H1 (cell line): ENCODE measurements around the gene MRTFB. TPM values are rescaled to one million over a fixed set of nuclear protein-coding genes. Genes with fewer than 3 reads are reported as not detected.
A peak's percentile ranks its signal among the peaks of the same experiment; 100 is the strongest.

ENCODE experiments used
- CTCF ChIA-PET: fragments of 300-600 bp; sonication (Branson Sonifier 250); formaldehyde crosslinking; loops from one replicate; lab custom pipeline; 2021; ENCODE audit not compliant: partially characterized antibody; lab: Charles Lee
- POLR2A ChIA-PET: fragments of 300-600 bp; sonication (Branson Sonifier 250); formaldehyde crosslinking; loops from one replicate; lab custom pipeline; 2021; ENCODE audit warnings: inconsistent platforms; ENCODE audit not compliant: partially characterized antibody; lab: Charles Lee
- DNase-seq, 2 experiments: peaks; one replicate each; pipeline versions ENCODE4 v3.0.0 to v3.0.0-alpha.2; 2010 to 2022; ENCODE audit warnings: low spot score in 2 of 2, low read depth in 1 of 2, mixed read lengths in 1 of 2
- FAIRE-seq: peaks from 2 replicates; lab custom pipeline; 2011; peaks lifted over from hg19 to GRCh38; lab: Jason Lieb, UNC
- H2AFZ ChIP-seq: 2 replicates; pipeline ENCODE4 v1.8.1; 2012; ENCODE audit warnings: low read length, inconsistent platforms
- H2AK5ac ChIP-seq: 2 replicates; pipeline ENCODE4 v1.6.1; 2013; ENCODE audit warnings: low read depth, low read length
- H2BK120ac ChIP-seq: replicated peaks from 2 replicates; pipeline ENCODE3; 2013; ENCODE audit warnings: low read depth, low read length, inconsistent platforms
- H2BK12ac ChIP-seq: 2 replicates; pipeline ENCODE4 v1.6.1; 2013; ENCODE audit warnings: low read depth, low read length
- H2BK15ac ChIP-seq: 2 replicates; pipeline ENCODE4 v1.6.1; 2013; ENCODE audit warnings: low read length
- H2BK20ac ChIP-seq: 2 replicates; pipeline ENCODE4 v1.6.1; 2013; ENCODE audit warnings: low read length
- H2BK5ac ChIP-seq: 2 replicates; pipeline ENCODE4 v1.6.1; 2013; ENCODE audit warnings: low read depth, low read length
- H3K14ac ChIP-seq: 2 replicates; pipeline ENCODE4 v1.6.1; 2013; ENCODE audit warnings: inconsistent platforms; ENCODE audit not compliant: insufficient read length
- H3K18ac ChIP-seq: 2 replicates; pipeline ENCODE4 v1.6.1; 2013; ENCODE audit warnings: low read length; ENCODE audit errors: extremely low read depth
- H3K23ac ChIP-seq: 2 replicates; pipeline ENCODE4 v1.6.1; 2013; ENCODE audit warnings: inconsistent platforms; ENCODE audit not compliant: insufficient read length
- H3K23me2 ChIP-seq: 2 replicates; pipeline ENCODE4 v1.6.1; 2013; ENCODE audit warnings: low read depth, low read length
- H3K27ac ChIP-seq: 2 replicates; pipeline ENCODE4 v1.6.1; 2011; ENCODE audit warnings: low read depth, low read length, inconsistent platforms
- H3K27me3 ChIP-seq, 4 experiments: replicated peaks in 1 of 4; 1 replicate in 1 of 4; 2 replicates in 3 of 4; pipeline versions ENCODE4 v1.6.1 to v1.8.1; 2011 to 2013; ENCODE audit warnings: low read length in 3 of 4, mild to moderate bottlenecking in 3 of 4, inconsistent platforms in 2 of 4, mixed read lengths in 2 of 4, moderate library complexity in 1 of 4; ENCODE audit not compliant: control insufficient read depth in 3 of 4, insufficient read depth in 3 of 4; ENCODE audit errors: extremely low read depth in 1 of 4
- H3K36me3 ChIP-seq, 4 experiments: 2 replicates each; pipeline versions ENCODE4 v1.6.1 to v1.8.1; 2011 to 2013; ENCODE audit warnings: mild to moderate bottlenecking in 4 of 4, low read length in 3 of 4, moderate library complexity in 2 of 4, control low read depth in 1 of 4, inconsistent platforms in 1 of 4; ENCODE audit not compliant: insufficient read depth in 4 of 4, control insufficient read depth in 2 of 4
- H3K4ac ChIP-seq: replicated peaks from 2 replicates; pipeline ENCODE3; 2013; ENCODE audit warnings: low read length, low read depth, mixed read lengths, inconsistent platforms; ENCODE audit not compliant: insufficient read length
- H3K4me1 ChIP-seq, 4 experiments: replicated peaks in 1 of 4; 1 replicate in 1 of 4; 2 replicates in 3 of 4; pipeline versions ENCODE4 v1.6.1 to v1.8.1; 2011 to 2013; ENCODE audit warnings: low read length in 3 of 4, inconsistent platforms in 2 of 4, mixed read lengths in 1 of 4; ENCODE audit not compliant: insufficient read depth in 4 of 4, control insufficient read depth in 3 of 4
- H3K4me2 ChIP-seq, 2 experiments: 2 replicates each; pipeline versions ENCODE4 v1.6.1 to v1.8.1; 2011 to 2013; ENCODE audit warnings: low read depth in 2 of 2, low read length in 2 of 2, control low read depth in 1 of 2, inconsistent platforms in 1 of 2, mild to moderate bottlenecking in 1 of 2; ENCODE audit not compliant: insufficient read depth in 1 of 2
- H3K4me3 ChIP-seq, 4 experiments: fragments of 200-600, 300-600 bp in 1 of 4; sonication (generic), shearing (Covaris generic), sonication (Bioruptor Twin) in 1 of 4; 2 replicates each; pipeline versions ENCODE4 v1.5.1 to v1.8.1; 2011 to 2016; ENCODE audit warnings: low read length in 4 of 4, low read depth in 3 of 4, control low read depth in 2 of 4, inconsistent platforms in 2 of 4, mild to moderate bottlenecking in 2 of 4, mixed read lengths in 1 of 4, moderate library complexity in 1 of 4; ENCODE audit not compliant: insufficient read depth in 2 of 4; ENCODE audit errors: extremely low read depth in 1 of 4
- H3K56ac ChIP-seq: replicated peaks from 2 replicates; pipeline ENCODE3; 2013; ENCODE audit warnings: low read depth, mild to moderate bottlenecking, mixed read lengths, low read length, inconsistent platforms; ENCODE audit not compliant: insufficient read length
- H3K79me1 ChIP-seq: 2 replicates; pipeline ENCODE4 v1.6.1; 2013; ENCODE audit warnings: low read depth, low read length, control low read depth
- H3K79me2 ChIP-seq, 2 experiments: 2 replicates each; pipeline versions ENCODE4 v1.6.1 to v1.8.1; 2012 to 2013; ENCODE audit warnings: low read length in 2 of 2, mild to moderate bottlenecking in 2 of 2, inconsistent platforms in 1 of 2; ENCODE audit not compliant: insufficient read depth in 2 of 2, control insufficient read depth in 1 of 2
- H3K9ac ChIP-seq, 4 experiments: replicated peaks in 1 of 4; 1 replicate in 1 of 4; 2 replicates in 3 of 4; pipeline versions ENCODE4 v1.6.1 to v1.8.1; 2011 to 2013; ENCODE audit warnings: low read depth in 3 of 4, low read length in 3 of 4, control low read depth in 2 of 4, mild to moderate bottlenecking in 2 of 4, moderate library complexity in 2 of 4, inconsistent platforms in 1 of 4; ENCODE audit errors: extremely low read depth in 1 of 4
- H3K9me3 ChIP-seq, 2 experiments: 2 replicates each; pipeline versions ENCODE4 v1.6.1 to v1.8.1; 2012 to 2013; ENCODE audit warnings: mild to moderate bottlenecking in 2 of 2, moderate library complexity in 2 of 2, control low read depth in 1 of 2, inconsistent platforms in 1 of 2, low read depth in 1 of 2, low read length in 1 of 2, mixed read lengths in 1 of 2; ENCODE audit not compliant: insufficient read depth in 2 of 2
- H4K20me1 ChIP-seq, 2 experiments: replicated peaks in 1 of 2; 2 replicates each; pipeline versions ENCODE3 to v1.8.1; 2011 to 2013; ENCODE audit warnings: inconsistent platforms in 2 of 2, low read length in 2 of 2, mild to moderate bottlenecking in 1 of 2; ENCODE audit not compliant: insufficient read depth in 2 of 2, control insufficient read depth in 1 of 2
- H4K5ac ChIP-seq: 2 replicates; pipeline ENCODE4 v1.6.1; 2013; ENCODE audit warnings: low read length, low read depth, mixed read lengths, inconsistent platforms; ENCODE audit not compliant: insufficient read length
- H4K8ac ChIP-seq: 2 replicates; pipeline ENCODE4 v1.8.0; 2013; ENCODE audit warnings: mild to moderate bottlenecking, moderate library complexity, low read length, inconsistent platforms; ENCODE audit not compliant: insufficient read depth; ENCODE audit errors: extremely low read depth
- H4K91ac ChIP-seq: replicated peaks from 2 replicates; pipeline ENCODE3; 2013; ENCODE audit warnings: low read length, mixed read lengths, inconsistent platforms; ENCODE audit not compliant: insufficient read length
- ASH2L ChIP-seq: fragments of 200-600, 300-600 bp; sonication (generic); IDR thresholded peaks from one replicate; pipeline ENCODE4 v1.7.1; 2017; ENCODE audit warnings: low read length
- HDAC2 ChIP-seq, 2 experiments: fragments of 300-600 bp in 1 of 2; sonication (generic) in 1 of 2; IDR thresholded peaks; 2 replicates each; pipeline ENCODE4 v1.6.1; 2011 to 2012; ENCODE audit warnings: low read depth in 2 of 2, low read length in 2 of 2, mild to moderate bottlenecking in 2 of 2, moderate library complexity in 2 of 2, borderline replicate concordance in 1 of 2, inconsistent platforms in 1 of 2
- HDAC6 ChIP-seq: IDR thresholded peaks from one replicate; pipeline ENCODE4 v1.7.1; 2012; ENCODE audit warnings: low read depth, mild to moderate bottlenecking, inconsistent platforms, low read length, moderate library complexity
- JUN ChIP-seq: IDR thresholded peaks from 2 replicates; pipeline ENCODE4 v1.6.1; 2011; ENCODE audit warnings: low read depth, mild to moderate bottlenecking, improper control_type of control experiment, low read length
- JUND ChIP-seq: IDR thresholded peaks from 2 replicates; pipeline ENCODE4 v1.6.1; 2011; ENCODE audit warnings: mild to moderate bottlenecking, improper control_type of control experiment, low read length
- KDM5A ChIP-seq: fragments of 200-600 bp; IDR thresholded peaks from 2 replicates; pipeline ENCODE4 v1.7.1; 2012; ENCODE audit warnings: mild to moderate bottlenecking, low read length, inconsistent platforms, mixed read lengths
- NANOG ChIP-seq: IDR thresholded peaks from 2 replicates; pipeline ENCODE4 v1.6.1; 2011; ENCODE audit warnings: low read length, low read depth, mild to moderate bottlenecking, inconsistent platforms; ENCODE audit not compliant: insufficient read depth, poor library complexity, severe bottlenecking
- POLR2A ChIP-seq, 2 experiments: IDR thresholded peaks; 1 replicate in 1 of 2; 2 replicates in 1 of 2; pipeline ENCODE4 v1.6.1; 2011; ENCODE audit warnings: low read depth in 2 of 2, low read length in 2 of 2, mild to moderate bottlenecking in 2 of 2; ENCODE audit errors: control extremely low read depth in 1 of 2
- RBBP5 ChIP-seq: IDR thresholded peaks from 2 replicates; pipeline ENCODE4 v1.7.1; 2012; ENCODE audit warnings: low read depth, mild to moderate bottlenecking, inconsistent platforms, low read length, moderate library complexity, borderline replicate concordance
- RFX5 ChIP-seq: IDR thresholded peaks from 2 replicates; pipeline ENCODE4 v1.6.1; 2011; ENCODE audit warnings: low read depth, low read length, improper control_type of control experiment, borderline replicate concordance
- RNF2 ChIP-seq: fragments of 200-900, 300-1000 bp; sonication (generic); IDR thresholded peaks from 2 replicates; pipeline ENCODE4 v1.7.1; 2016; ENCODE audit warnings: borderline replicate concordance, low read depth, mild to moderate bottlenecking, antibody characterized with exemption, low read length; ENCODE audit not compliant: poor library complexity, severe bottlenecking; ENCODE audit errors: missing control alignments
- TCF12 ChIP-seq: IDR thresholded peaks from 2 replicates; pipeline ENCODE4 v1.6.1; 2011; ENCODE audit warnings: low read depth, mild to moderate bottlenecking, low read length
- TEAD4 ChIP-seq: IDR thresholded peaks from 2 replicates; pipeline ENCODE4 v1.6.1; 2012; ENCODE audit warnings: low read depth, low read length, inconsistent platforms, mixed read lengths
- ZNF274 ChIP-seq: IDR thresholded peaks from 2 replicates; pipeline ENCODE4 v1.7.0; 2012; ENCODE audit warnings: low read length, borderline replicate concordance; ENCODE audit errors: extremely low read depth
- WGBS, 2 experiments: shearing (Covaris generic) in 1 of 2; methylation state at CpG; one replicate each; pipeline versions ENCODE4 v1.1.6 to v1.1.7; 2013 to 2015; ENCODE audit warnings: low lambda C conversion rate in 2 of 2, mixed read lengths in 2 of 2, inconsistent platforms in 1 of 2, low coverage in 1 of 2, missing lambda C conversion rate in 1 of 2; ENCODE audit not compliant: insufficient replicate concordance in 2 of 2, insufficient coverage in 1 of 2, insufficient read length in 1 of 2; ENCODE audit errors: extremely low coverage in 1 of 2, missing lambda C conversion rate in 1 of 2; 5-methylcytosine and 5-hydroxymethylcytosine counted together
- polyA plus RNA-seq, 7 experiments: library from polyadenylated mRNA; depleted of rRNA in 3 of 7; stranded (reverse) in 5 of 7; unstranded in 2 of 7; fragments of >200 nt in 5 of 7; fragments of 200-250 nt in 2 of 7; gene quantifications; 1 replicate in 5 of 7; 2 replicates in 1 of 7; 4 replicates in 1 of 7; pipeline versions ENCODE4 v1.2.1 to v1.2.3, GENCODE V29; 2011 to 2013; ENCODE audit warnings: missing spikeins in 2 of 7, mixed read lengths in 2 of 7
- total RNA-seq: library from RNA; stranded (reverse); fragmentation: NEBNext Ultra II Directional; extraction: Animal tissue kit (Norgen Biotek cat#: 25700); gene quantifications from 2 replicates; pipeline ENCODE4 v1.2.1, GENCODE V29; 2021

Gene MRTFB
- total and polyA plus RNA-seq, 2 of the 8 experiments (the other 6 are each of a cell fraction or from before 2014, with no cell fraction given) = 13.5 to 34.9 TPM

GRCh38 chr16:14087181-14087580 lies 16.1 kb downstream of the MRTFB start:
- Histone ChIP-seq H3K9me3 (no peaks in the 10 kb centered on the region), H3K79me2 (peaks cover 0 to 80% of the 10 kb centered on the region in 2 experiments; a peak in 3 of 4 replicates), H2BK120ac (no peak overlapping the region), H2BK15ac (no peak overlapping the region), H4K91ac (no peak overlapping the region), H2BK20ac (no peak overlapping the region), H3K9ac (no peak overlapping the region), H3K18ac (no peak overlapping the region), H3K4ac (no peak overlapping the region), H4K8ac (no peak overlapping the region), H3K14ac (no peak overlapping the region), H3K23ac (no peak overlapping the region), H2BK12ac (no peak overlapping the region), H3K56ac (no peak overlapping the region), H3K79me1 (peaks cover 12% of the 10 kb centered on the region), H4K5ac (no peak overlapping the region), H3K27ac (no peak overlapping the region), H2BK5ac (no peak overlapping the region), H3K36me3 (peaks cover 0 to 3% (median under 1%) of the 10 kb centered on the region in 4 experiments; a peak in 3 of 8 replicates), H3K23me2 (no peaks in the 10 kb centered on the region), H2AFZ (no peak overlapping the region), H3K27me3 (no peaks in the 10 kb centered on the region), H3K4me3 (no peak overlapping the region), H3K4me2 (no peak overlapping the region), H2AK5ac (no peak overlapping the region), H3K4me1 (no peaks in the 10 kb centered on the region), H4K20me1 (peaks cover 0 to 10% of the 10 kb centered on the region in 2 experiments)
- DNase-seq = no peak
- CTCF ChIA-PET = no interaction called here
- 83% methylated on average over 1 of the region's 1 CpG; no CpG with 5 or more reads in 1 of the 2 experiments for WGBS, 2 experiments
- POLR2A ChIA-PET = interaction anchor here (1.0 to 1.4 kb wide), 2 partner anchors 12 to 34 kb away, joined by 3 read pairs; no protein-coding TSS in a partner anchor
- FAIRE-seq = peak; percentile 36
- TF ChIP-seq RBBP5 (no peak), RNF2 (no peak), TEAD4 (no peak), ZNF274 (no peak), ASH2L (no peak), NANOG (no peak), POLR2A (IDR thresholded peaks at IDR 0.05; ENCODE audit: control extremely low read depth in 1 of 2, low read depth in 2 of 2, low read length in 2 of 2) (no peak), JUN (no peak), RFX5 (no peak), HDAC2 (IDR thresholded peaks at IDR 0.05; ENCODE audit: borderline replicate concordance in 1 of 2, low read depth in 2 of 2, low read length in 2 of 2) (no peak), KDM5A (no peak), JUND (no peak), TCF12 (no peak), HDAC6 (no peak)
